Measurements from ENCODE around the gene RPL9.

- TF ChIP-seq, protein P1, sequence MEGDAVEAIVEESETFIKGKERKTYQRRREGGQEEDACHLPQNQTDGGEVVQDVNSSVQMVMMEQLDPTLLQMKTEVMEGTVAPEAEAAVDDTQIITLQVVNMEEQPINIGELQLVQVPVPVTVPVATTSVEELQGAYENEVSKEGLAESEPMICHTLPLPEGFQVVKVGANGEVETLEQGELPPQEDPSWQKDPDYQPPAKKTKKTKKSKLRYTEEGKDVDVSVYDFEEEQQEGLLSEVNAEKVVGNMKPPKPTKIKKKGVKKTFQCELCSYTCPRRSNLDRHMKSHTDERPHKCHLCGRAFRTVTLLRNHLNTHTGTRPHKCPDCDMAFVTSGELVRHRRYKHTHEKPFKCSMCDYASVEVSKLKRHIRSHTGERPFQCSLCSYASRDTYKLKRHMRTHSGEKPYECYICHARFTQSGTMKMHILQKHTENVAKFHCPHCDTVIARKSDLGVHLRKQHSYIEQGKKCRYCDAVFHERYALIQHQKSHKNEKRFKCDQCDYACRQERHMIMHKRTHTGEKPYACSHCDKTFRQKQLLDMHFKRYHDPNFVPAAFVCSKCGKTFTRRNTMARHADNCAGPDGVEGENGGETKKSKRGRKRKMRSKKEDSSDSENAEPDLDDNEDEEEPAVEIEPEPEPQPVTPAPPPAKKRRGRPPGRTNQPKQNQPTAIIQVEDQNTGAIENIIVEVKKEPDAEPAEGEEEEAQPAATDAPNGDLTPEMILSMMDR (IDR thresholded peaks at IDR 0.05), result no peak
- TF ChIP-seq POLR2A (IDR thresholded peaks at IDR 0.05), result no peak
Observed at GRCh38 chr4:39472396-39472795, 13.7 kb upstream of the RPL9 start.
